ENCODE results near the gene MAPK13. TPM values are rescaled to one million over a fixed set of nuclear protein-coding genes. Genes with fewer than 3 reads are reported as not detected.

Gene MAPK13
- total RNA-seq, 2 donors from 2014 or later = 14.6 to 16.0 TPM

- H3K9me3 ChIP-seq (ENCODE audit: control insufficient read depth, low read length) = no peaks in the 10 kb centered on the region
- H3K36me3 ChIP-seq (ENCODE audit: control insufficient read depth, insufficient read depth, low read length) = peaks cover 34% of the 10 kb centered on the region
- H3K4me3 ChIP-seq (ENCODE audit: low read length) = no peak overlapping the region
- H3K4me1 ChIP-seq (ENCODE audit: control insufficient read depth, insufficient read depth, low read length) = no peaks in the 10 kb centered on the region
- Mint-ChIP-seq H3K4me1 (peaks cover 7% of the 10 kb centered on the region), H3K36me3 (ENCODE audit: low read depth) (peaks cover 20% of the 10 kb centered on the region), H3K27me3 (ENCODE audit: insufficient read depth) (no peaks in the 10 kb centered on the region), H3K9me3 (no peaks in the 10 kb centered on the region), H3K4me3 (no peak overlapping the region), H3K27ac (no peak overlapping the region)
- no peak for DNase-seq
- 85 to 90% methylated on average over 2 of the region's 2 CpGs for WGBS, 2 experiments (ENCODE audit: insufficient coverage in 1 of 2, insufficient read length in 1 of 2)
- H3K27ac ChIP-seq (ENCODE audit: low read depth, low read length) = no peak overlapping the region
- no peak for TF ChIP-seq CTCF (conservative IDR thresholded peaks at IDR 0.05)
- no peak overlapping the region for H3K9ac ChIP-seq (ENCODE audit: extremely low read depth, low read length, poor library complexity, severe bottlenecking)
- no peaks in the 10 kb centered on the region for H3K27me3 ChIP-seq (ENCODE audit: control insufficient read depth, insufficient read depth, low read length, poor library complexity, severe bottlenecking)
Observed at GRCh38 chr6:36113703-36114102, 16.6 kb upstream of the MAPK13 start.

GRCh38 chr6:36114798-36115408 is 15.4 kb upstream of the MAPK13 start:
- WGBS, 2 experiments (ENCODE audit: insufficient coverage in 1 of 2, insufficient read length in 1 of 2) = 92 to 100% methylated on average over 4 of the region's 4 CpGs
- no peaks in the 10 kb centered on the region for H3K27me3 Mint-ChIP-seq (ENCODE audit: insufficient read depth)
- H3K9me3 Mint-ChIP-seq = no peaks in the 10 kb centered on the region
- TF ChIP-seq CTCF (conservative IDR thresholded peaks at IDR 0.05) = no peak
- Histone ChIP-seq H3K9me3 (ENCODE audit: control insufficient read depth, low read length) (no peaks in the 10 kb centered on the region), H3K27me3 (ENCODE audit: control insufficient read depth, insufficient read depth, low read length, poor library complexity, severe bottlenecking) (no peaks in the 10 kb centered on the region), H3K27ac (ENCODE audit: low read depth, low read length) (no peak overlapping the region), H3K36me3 (ENCODE audit: control insufficient read depth, insufficient read depth, low read length) (peaks cover 22% of the 10 kb centered on the region), H3K4me3 (ENCODE audit: low read length) (no peak overlapping the region), H3K9ac (ENCODE audit: extremely low read depth, low read length, poor library complexity, severe bottlenecking) (no peak overlapping the region), H3K4me1 (ENCODE audit: control insufficient read depth, insufficient read depth, low read length) (no peaks in the 10 kb centered on the region)
- peak overlapping the region; percentile 32 for H3K27ac Mint-ChIP-seq
- H3K4me3 Mint-ChIP-seq = no peak overlapping the region
- DNase-seq = no peak
- H3K4me1 Mint-ChIP-seq = peaks cover 7% of the 10 kb centered on the region
- H3K36me3 Mint-ChIP-seq (ENCODE audit: low read depth) = peaks cover 11% of the 10 kb centered on the region

- H3K4me1 ChIP-seq (ENCODE audit: control insufficient read depth, insufficient read depth, low read length) = no peaks in the 10 kb centered on the region
- H3K4me3 Mint-ChIP-seq = no peak overlapping the region
- no peak overlapping the region for H3K4me3 ChIP-seq (ENCODE audit: low read length)
- DNase-seq = no peak
- H3K27ac Mint-ChIP-seq = no peak overlapping the region
- no peaks in the 10 kb centered on the region for H3K9me3 Mint-ChIP-seq
- no peak for TF ChIP-seq CTCF (conservative IDR thresholded peaks at IDR 0.05)
- H3K4me1 Mint-ChIP-seq = peaks cover 7% of the 10 kb centered on the region
- H3K36me3 Mint-ChIP-seq (ENCODE audit: low read depth) = peaks cover 7% of the 10 kb centered on the region
- H3K9ac ChIP-seq (ENCODE audit: extremely low read depth, low read length, poor library complexity, severe bottlenecking) = no peak overlapping the region
- no peaks in the 10 kb centered on the region for H3K27me3 ChIP-seq (ENCODE audit: control insufficient read depth, insufficient read depth, low read length, poor library complexity, severe bottlenecking)
- 90 to 95% methylated on average over 9 to 10 of the region's 10 CpGs for WGBS, 2 experiments (ENCODE audit: insufficient coverage in 1 of 2, insufficient read length in 1 of 2)
- no peak overlapping the region for H3K27ac ChIP-seq (ENCODE audit: low read depth, low read length)
- H3K9me3 ChIP-seq (ENCODE audit: control insufficient read depth, low read length) = no peaks in the 10 kb centered on the region
- no peaks in the 10 kb centered on the region for H3K27me3 Mint-ChIP-seq (ENCODE audit: insufficient read depth)
- H3K36me3 ChIP-seq (ENCODE audit: control insufficient read depth, insufficient read depth, low read length) = peaks cover 17% of the 10 kb centered on the region
Observed at GRCh38 chr6:36115412-36115811, 14.9 kb upstream of the MAPK13 start.

All from endodermal cell (in vitro differentiated cells).